ENCODE measurements around the gene OSBPL9. TPM values are rescaled to one million over a fixed set of nuclear protein-coding genes. Genes with fewer than 3 reads are reported as not detected.

OSBPL9 gene
- total and polyA plus RNA-seq, 8 donors: 63.1 to 139 (median 114) TPM

- Histone ChIP-seq H3K4me1 (no peaks in the 10 kb centered on the region), H3K27me3 (no peaks in the 10 kb centered on the region), H3K9me3 (no peaks in the 10 kb centered on the region), H3K36me3 (no peaks in the 10 kb centered on the region), H3K27ac (no peak overlapping the region), H3K4me3 (no peak overlapping the region)
- no peak for TF ChIP-seq CTCF (IDR thresholded peaks at IDR 0.05)
- ATAC-seq (no peak), DNase-seq (no peak)
- intact Hi-C loops (cut with DNase I): no loop called here
Observed at GRCh38 chr1:51716746-51717145, 99.9 kb downstream of the OSBPL9 start.

GRCh38 chr1:51717842-51718241 is 101.0 kb downstream of the OSBPL9 start:
- TF ChIP-seq CTCF (IDR thresholded peaks at IDR 0.05): no peak
- no peaks in the 10 kb centered on the region for H3K9me3 ChIP-seq
- ATAC-seq (no peak), DNase-seq (no peak)
- no peaks in the 10 kb centered on the region for H3K4me1 ChIP-seq
- intact Hi-C loops (cut with DNase I): no loop called here
- H3K36me3 ChIP-seq: no peaks in the 10 kb centered on the region
- no peak overlapping the region for H3K4me3 ChIP-seq
- no peaks in the 10 kb centered on the region for H3K27me3 ChIP-seq
- no peak overlapping the region for H3K27ac ChIP-seq

- no peaks in the 10 kb centered on the region for H3K9me3 ChIP-seq
- no peaks in the 10 kb centered on the region for H3K27me3 ChIP-seq
- no peak overlapping the region for H3K27ac ChIP-seq
- intact Hi-C loops (cut with DNase I): no loop called here
- H3K36me3 ChIP-seq: no peaks in the 10 kb centered on the region
- TF ChIP-seq CTCF (IDR thresholded peaks at IDR 0.05): no peak
- no peak overlapping the region for H3K4me3 ChIP-seq
- no peaks in the 10 kb centered on the region for H3K4me1 ChIP-seq
- ATAC-seq (no peak), DNase-seq (no peak)
Observed at GRCh38 chr1:51719146-51719545, 102.3 kb downstream of the OSBPL9 start.

GRCh38 chr1:51724797-51725196 is 107.9 kb downstream of the OSBPL9 start:
- H3K4me3 ChIP-seq: no peak overlapping the region
- ATAC-seq: no peak
- H3K27me3 ChIP-seq: no peaks in the 10 kb centered on the region
- peaks cover 0 to 12% of the 10 kb centered on the region in 2 donors for H3K4me1 ChIP-seq
- no peak for DNase-seq
- H3K9me3 ChIP-seq: no peaks in the 10 kb centered on the region
- TF ChIP-seq CTCF (IDR thresholded peaks at IDR 0.05): no peak
- H3K36me3 ChIP-seq: no peaks in the 10 kb centered on the region
- intact Hi-C loops (cut with DNase I): no loop called here
- H3K27ac ChIP-seq: no peak overlapping the region

- H3K36me3 ChIP-seq: no peaks in the 10 kb centered on the region
- ATAC-seq: no peak
- H3K27me3 ChIP-seq: no peaks in the 10 kb centered on the region
- DNase-seq: no peak
- intact Hi-C loops (cut with DNase I): no loop called here
- no peak overlapping the region for H3K4me3 ChIP-seq
- H3K4me1 ChIP-seq: peaks cover 0 to 21% of the 10 kb centered on the region in 2 donors
- no peaks in the 10 kb centered on the region for H3K9me3 ChIP-seq
- no peak overlapping the region for H3K27ac ChIP-seq
- no peak for TF ChIP-seq CTCF (IDR thresholded peaks at IDR 0.05)
Observed at GRCh38 chr1:51726051-51726450, 109.2 kb downstream of the OSBPL9 start.
